Measurements from ENCODE around the gene ARID1A. TPM values are rescaled to one million over a fixed set of nuclear protein-coding genes. Genes with fewer than 3 reads are reported as not detected.

ARID1A gene
- total and polyA plus RNA-seq, 2 experiments from 2014 or later = 8.2 to 13.4 TPM

DNA sequence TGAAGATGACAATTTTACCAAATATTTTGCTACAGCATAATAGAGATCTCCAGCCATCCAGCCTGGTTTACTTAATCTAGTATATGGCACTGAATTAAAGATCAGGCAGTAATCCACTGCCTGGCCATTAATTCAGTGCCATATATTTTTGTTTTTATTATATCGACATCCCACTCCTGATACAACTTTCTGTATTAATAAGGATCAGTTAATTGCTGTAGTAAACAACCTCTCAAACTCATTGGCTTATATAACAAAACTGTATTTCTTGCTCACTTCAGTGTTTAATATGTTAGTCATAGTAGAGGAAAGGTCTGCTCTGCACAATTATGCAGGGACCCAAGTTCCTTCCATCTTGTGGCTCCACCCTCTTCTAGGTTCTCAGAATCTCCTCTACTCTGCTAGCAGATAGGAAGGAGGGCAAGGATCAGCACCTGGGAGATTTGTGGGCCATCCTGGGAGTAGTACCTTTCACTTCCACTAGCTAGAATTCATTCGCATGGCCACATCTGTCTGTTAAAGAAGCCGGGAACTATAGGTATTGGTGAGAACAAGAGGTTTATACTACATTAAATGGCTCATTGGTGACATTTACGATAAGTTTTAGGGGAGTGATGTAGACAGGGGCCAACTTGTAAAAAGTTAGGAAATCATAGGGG, 127.1 kb downstream of the ARID1A start:
- no peak for TF ChIP-seq EZH2phosphoT487 (IDR thresholded peaks at IDR 0.05; ENCODE audit: insufficient read depth, low read depth)
- TF ChIP-seq EZH2 (IDR thresholded peaks at IDR 0.05; ENCODE audit: insufficient read depth, poor library complexity, severe bottlenecking) = no peak
- no peak overlapping the region for H3K9ac ChIP-seq
- peaks cover 15% of the 10 kb centered on the region for H3F3A ChIP-seq (ENCODE audit: insufficient read depth)
- H3K9me3 ChIP-seq (ENCODE audit: low read depth) = no peaks in the 10 kb centered on the region
- no peaks in the 10 kb centered on the region for H3K9me2 ChIP-seq (ENCODE audit: insufficient read depth)
- peaks cover 5% of the 10 kb centered on the region; the same call in 1 of the 2 replicates for H3K4me1 ChIP-seq (ENCODE audit: insufficient read depth)
- 95 to 96% methylated on average over 4 of the region's 4 CpGs for WGBS, 2 experiments (ENCODE audit: low coverage in 1 of 2, low lambda C conversion rate in 2 of 2, missing lambda C conversion rate in 2 of 2)
- no peaks in the 10 kb centered on the region for H3K27me3 ChIP-seq (replicated peaks; ENCODE audit: insufficient read depth)
- no peak overlapping the region for H2AFZ ChIP-seq
- in situ Hi-C loops (cut with MboI) = no loop called here
- H3K4me3 ChIP-seq = no peak overlapping the region
- H3K79me2 ChIP-seq (ENCODE audit: insufficient read depth) = peaks cover 10% of the 10 kb centered on the region
- no peaks in the 10 kb centered on the region for H3K36me3 ChIP-seq (ENCODE audit: low read depth)
- H4K20me1 ChIP-seq (ENCODE audit: insufficient read depth) = no peaks in the 10 kb centered on the region
- H3K4me2 ChIP-seq (ENCODE audit: unreplicated experiment) = no peak overlapping the region
- DNase-seq = no peak
- no peak overlapping the region for H3K27ac ChIP-seq

GRCh38 chr1:26824731-26825130, 128.9 kb downstream of the ARID1A start:
- H3K9me3 ChIP-seq (ENCODE audit: low read depth) = no peaks in the 10 kb centered on the region
- WGBS, 2 experiments (ENCODE audit: low coverage in 1 of 2, low lambda C conversion rate in 2 of 2, missing lambda C conversion rate in 2 of 2) = 89 to 90% methylated on average over 3 of the region's 3 CpGs

DNA sequence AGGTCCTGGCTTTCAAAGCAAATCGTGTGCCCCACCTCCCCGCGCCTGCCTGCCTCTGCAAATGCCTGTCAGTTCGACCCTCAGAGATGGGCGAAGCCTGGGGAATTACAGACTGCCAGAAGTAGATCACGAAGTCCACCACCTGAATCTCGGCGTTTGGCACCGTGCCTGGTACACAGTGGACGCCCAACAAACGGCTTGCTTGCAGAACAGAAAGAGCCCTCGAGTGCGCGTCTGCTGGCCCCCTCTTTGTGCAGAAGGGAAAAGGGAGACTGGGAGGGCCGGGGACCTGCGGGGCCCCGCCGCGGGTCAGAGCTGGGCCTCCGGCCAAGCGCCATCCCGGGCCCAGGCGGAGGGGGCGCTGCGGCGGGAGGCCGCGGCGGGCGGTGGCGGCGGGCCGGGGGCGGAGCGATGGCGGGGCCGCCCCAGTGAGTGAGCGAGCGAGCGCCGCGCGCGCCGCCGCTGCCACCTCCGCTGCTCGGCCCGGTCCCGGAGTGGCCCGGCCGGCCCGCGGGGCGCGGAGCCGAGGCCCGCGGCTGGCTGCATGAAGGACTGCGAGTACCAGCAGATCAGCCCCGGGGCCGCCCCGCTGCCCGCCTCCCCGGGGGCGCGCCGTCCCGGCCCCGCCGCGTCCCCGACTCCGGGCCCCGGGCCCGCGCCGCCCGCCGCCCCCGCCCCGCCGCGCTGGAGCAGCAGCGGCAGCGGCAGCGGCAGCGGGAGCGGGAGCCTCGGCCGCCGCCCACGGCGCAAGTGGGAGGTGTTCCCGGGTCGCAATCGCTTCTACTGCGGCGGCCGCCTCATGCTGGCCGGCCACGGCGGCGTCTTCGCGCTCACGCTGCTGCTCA, 130.7 kb downstream of the ARID1A start, which contains the start of gene ZDHHC18:
Gene ZDHHC18 (plus strand): TSS at position 428 of the 845 bp plus-strand sequence. CDS start 117 bp downstream, at position 545.
- H3K4me2 ChIP-seq (ENCODE audit: unreplicated experiment) = peak within 1 kb of the TSS; percentile 91
- H3K36me3 ChIP-seq (ENCODE audit: low read depth) = no peaks in the 10 kb centered on the region
- TF ChIP-seq EZH2phosphoT487 (IDR thresholded peaks at IDR 0.05; ENCODE audit: insufficient read depth, low read depth) (no peak), EZH2 (IDR thresholded peaks at IDR 0.05; ENCODE audit: insufficient read depth, poor library complexity, severe bottlenecking) (no peak)
- H2AFZ ChIP-seq = peak within 1 kb of the TSS; percentile 98
- no peaks in the 10 kb centered on the region for H4K20me1 ChIP-seq (ENCODE audit: insufficient read depth)
- H3K9ac ChIP-seq = peak within 1 kb of the TSS; percentile 87
- H3F3A ChIP-seq (ENCODE audit: insufficient read depth) = peaks cover 15% of the 10 kb centered on the region
- in situ Hi-C loops (cut with MboI) = no loop called here
- peaks cover 5% of the 10 kb centered on the region; the same call in 1 of the 2 replicates for H3K4me1 ChIP-seq (ENCODE audit: insufficient read depth)
- peak within 1 kb of the TSS; percentile 78 for H3K4me3 ChIP-seq
- no peaks in the 10 kb centered on the region for H3K27me3 ChIP-seq (replicated peaks; ENCODE audit: insufficient read depth)
- peak; percentile 85 for DNase-seq
- 1 to 2% methylated on average over 16 to 36 of the region's 107 CpGs for WGBS, 2 experiments (ENCODE audit: low coverage in 1 of 2, low lambda C conversion rate in 2 of 2, missing lambda C conversion rate in 2 of 2)
- peak within 1 kb of the TSS; percentile 20; the same call in 1 of the 2 replicates for H3K27ac ChIP-seq
- no peaks in the 10 kb centered on the region for H3K9me2 ChIP-seq (ENCODE audit: insufficient read depth)
- H3K79me2 ChIP-seq (ENCODE audit: insufficient read depth) = peaks cover 42% of the 10 kb centered on the region
- no peaks in the 10 kb centered on the region for H3K9me3 ChIP-seq (ENCODE audit: low read depth)

More at GRCh38 chr1:26824731-26825130, 128.9 kb downstream of the ARID1A start:
- no peaks in the 10 kb centered on the region for H3K9me2 ChIP-seq (ENCODE audit: insufficient read depth)
- peak overlapping the region; percentile 98; the same call in 1 of the 2 replicates for H2AFZ ChIP-seq
- DNase-seq = no peak
- peaks cover 24% of the 10 kb centered on the region for H3K79me2 ChIP-seq (ENCODE audit: insufficient read depth)
- H3K27ac ChIP-seq = no peak overlapping the region
- TF ChIP-seq EZH2phosphoT487 (IDR thresholded peaks at IDR 0.05; ENCODE audit: insufficient read depth, low read depth) (no peak), EZH2 (IDR thresholded peaks at IDR 0.05; ENCODE audit: insufficient read depth, poor library complexity, severe bottlenecking) (no peak)
- in situ Hi-C loops (cut with MboI) = no loop called here
- no peaks in the 10 kb centered on the region for H4K20me1 ChIP-seq (ENCODE audit: insufficient read depth)
- no peaks in the 10 kb centered on the region for H3K36me3 ChIP-seq (ENCODE audit: low read depth)
- H3K27me3 ChIP-seq (replicated peaks; ENCODE audit: insufficient read depth) = no peaks in the 10 kb centered on the region
- peaks cover 15% of the 10 kb centered on the region for H3F3A ChIP-seq (ENCODE audit: insufficient read depth)
- H3K4me3 ChIP-seq = no peak overlapping the region
- no peak overlapping the region for H3K9ac ChIP-seq
- no peak overlapping the region for H3K4me2 ChIP-seq (ENCODE audit: unreplicated experiment)
- peaks cover 5% of the 10 kb centered on the region; the same call in 1 of the 2 replicates for H3K4me1 ChIP-seq (ENCODE audit: insufficient read depth)

DNA sequence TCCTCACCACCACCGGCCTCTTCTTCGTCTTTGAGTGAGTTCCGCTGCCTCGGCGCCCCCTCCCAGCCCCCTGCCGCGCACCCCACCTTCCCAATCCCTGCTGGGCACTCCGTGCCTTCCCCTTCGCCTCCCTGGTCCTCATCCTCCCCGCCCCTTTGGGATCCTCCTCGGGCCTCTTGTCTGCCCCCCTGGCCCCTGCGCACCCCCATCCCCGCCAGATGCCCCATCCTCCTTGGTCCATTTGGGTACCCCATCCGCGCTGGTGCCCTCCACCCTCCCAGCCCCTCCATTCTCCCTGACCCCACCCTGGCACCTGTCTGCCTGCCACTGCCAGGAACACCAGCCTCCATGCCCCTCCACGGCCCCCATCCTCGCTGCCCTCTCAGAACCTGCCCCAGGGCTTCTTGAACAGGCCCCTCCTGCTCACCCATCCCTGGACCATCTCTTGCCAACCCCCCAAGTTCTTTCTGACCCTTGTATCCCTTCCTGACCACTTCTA, 131.3 kb downstream of the ARID1A start:
- peak overlapping the region; percentile 70 for H2AFZ ChIP-seq
- H4K20me1 ChIP-seq (ENCODE audit: insufficient read depth) = no peaks in the 10 kb centered on the region
- peaks cover 42% of the 10 kb centered on the region for H3K79me2 ChIP-seq (ENCODE audit: insufficient read depth)
- TF ChIP-seq EZH2phosphoT487 (IDR thresholded peaks at IDR 0.05; ENCODE audit: insufficient read depth, low read depth) (no peak), EZH2 (IDR thresholded peaks at IDR 0.05; ENCODE audit: insufficient read depth, poor library complexity, severe bottlenecking) (no peak)
- no peak for DNase-seq
- no peaks in the 10 kb centered on the region for H3K9me2 ChIP-seq (ENCODE audit: insufficient read depth)
- H3K27me3 ChIP-seq (replicated peaks; ENCODE audit: insufficient read depth) = no peaks in the 10 kb centered on the region
- peak overlapping the region; percentile 87 for H3K9ac ChIP-seq
- no peaks in the 10 kb centered on the region for H3K9me3 ChIP-seq (ENCODE audit: low read depth)
- peaks cover 5% of the 10 kb centered on the region; the same call in 1 of the 2 replicates for H3K4me1 ChIP-seq (ENCODE audit: insufficient read depth)
- 2 to 7% methylated on average over 3 to 17 of the region's 17 CpGs for WGBS, 2 experiments (ENCODE audit: low coverage in 1 of 2, low lambda C conversion rate in 2 of 2, missing lambda C conversion rate in 2 of 2)
- peak overlapping the region; percentile 86 for H3K4me2 ChIP-seq (ENCODE audit: unreplicated experiment)
- H3F3A ChIP-seq (ENCODE audit: insufficient read depth) = peaks cover 15% of the 10 kb centered on the region
- no peaks in the 10 kb centered on the region for H3K36me3 ChIP-seq (ENCODE audit: low read depth)
- peak overlapping the region; percentile 78 for H3K4me3 ChIP-seq
- in situ Hi-C loops (cut with MboI) = no loop called here
- no peak overlapping the region for H3K27ac ChIP-seq
